OCI-LY1 (cell line): ENCODE measurements around the gene MEGF6.

ENCODE experiments used
- EZH2 ChIP-seq: fragments of 200-600 bp; sonication (generic), shearing (Covaris generic); IDR thresholded peaks from 2 replicates; pipeline ENCODE4 v1.8.0; 2017; ENCODE audit warnings: borderline replicate concordance, mixed run types, mild to moderate bottlenecking, antibody characterized with exemption, low read length, moderate library complexity, mixed read lengths
- TF ChIP-seq, protein P1 (sequence below): fragments of 200-600 bp; sonication (generic), shearing (Covaris generic); IDR thresholded peaks from 2 replicates; pipeline ENCODE4 v1.5.1; 2017; ENCODE audit warnings: mild to moderate bottlenecking, antibody characterized with exemption, low read length, moderate library complexity, mixed read lengths

DNA sequence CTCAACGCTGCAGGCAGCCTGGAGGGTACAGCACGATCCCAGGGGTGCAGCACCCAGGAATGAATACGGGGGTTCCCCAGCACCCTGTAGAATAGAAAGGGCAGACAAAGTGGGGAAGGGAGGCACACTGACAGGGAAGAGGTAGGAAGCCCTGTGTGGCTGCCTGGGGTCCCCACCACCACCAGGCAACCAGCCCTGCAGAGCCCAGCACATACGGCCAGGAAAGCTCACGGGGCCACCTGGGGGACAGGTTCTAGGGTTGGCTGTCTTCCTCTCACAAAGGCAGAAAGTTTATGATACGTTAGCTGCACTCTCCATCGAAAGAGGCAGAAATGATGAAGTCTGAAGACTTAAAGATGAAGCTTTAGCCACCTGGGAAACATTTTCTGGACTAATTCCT lies 104.4 kb downstream of the MEGF6 start:
- TF ChIP-seq, protein P1, sequence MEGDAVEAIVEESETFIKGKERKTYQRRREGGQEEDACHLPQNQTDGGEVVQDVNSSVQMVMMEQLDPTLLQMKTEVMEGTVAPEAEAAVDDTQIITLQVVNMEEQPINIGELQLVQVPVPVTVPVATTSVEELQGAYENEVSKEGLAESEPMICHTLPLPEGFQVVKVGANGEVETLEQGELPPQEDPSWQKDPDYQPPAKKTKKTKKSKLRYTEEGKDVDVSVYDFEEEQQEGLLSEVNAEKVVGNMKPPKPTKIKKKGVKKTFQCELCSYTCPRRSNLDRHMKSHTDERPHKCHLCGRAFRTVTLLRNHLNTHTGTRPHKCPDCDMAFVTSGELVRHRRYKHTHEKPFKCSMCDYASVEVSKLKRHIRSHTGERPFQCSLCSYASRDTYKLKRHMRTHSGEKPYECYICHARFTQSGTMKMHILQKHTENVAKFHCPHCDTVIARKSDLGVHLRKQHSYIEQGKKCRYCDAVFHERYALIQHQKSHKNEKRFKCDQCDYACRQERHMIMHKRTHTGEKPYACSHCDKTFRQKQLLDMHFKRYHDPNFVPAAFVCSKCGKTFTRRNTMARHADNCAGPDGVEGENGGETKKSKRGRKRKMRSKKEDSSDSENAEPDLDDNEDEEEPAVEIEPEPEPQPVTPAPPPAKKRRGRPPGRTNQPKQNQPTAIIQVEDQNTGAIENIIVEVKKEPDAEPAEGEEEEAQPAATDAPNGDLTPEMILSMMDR, result no peak
- TF ChIP-seq EZH2, result no peak
